ENCODE data around the gene STRIP2. TPM values are rescaled to one million over a fixed set of nuclear protein-coding genes. Genes with fewer than 3 reads are reported as not detected.

STRIP2 gene, protein sequence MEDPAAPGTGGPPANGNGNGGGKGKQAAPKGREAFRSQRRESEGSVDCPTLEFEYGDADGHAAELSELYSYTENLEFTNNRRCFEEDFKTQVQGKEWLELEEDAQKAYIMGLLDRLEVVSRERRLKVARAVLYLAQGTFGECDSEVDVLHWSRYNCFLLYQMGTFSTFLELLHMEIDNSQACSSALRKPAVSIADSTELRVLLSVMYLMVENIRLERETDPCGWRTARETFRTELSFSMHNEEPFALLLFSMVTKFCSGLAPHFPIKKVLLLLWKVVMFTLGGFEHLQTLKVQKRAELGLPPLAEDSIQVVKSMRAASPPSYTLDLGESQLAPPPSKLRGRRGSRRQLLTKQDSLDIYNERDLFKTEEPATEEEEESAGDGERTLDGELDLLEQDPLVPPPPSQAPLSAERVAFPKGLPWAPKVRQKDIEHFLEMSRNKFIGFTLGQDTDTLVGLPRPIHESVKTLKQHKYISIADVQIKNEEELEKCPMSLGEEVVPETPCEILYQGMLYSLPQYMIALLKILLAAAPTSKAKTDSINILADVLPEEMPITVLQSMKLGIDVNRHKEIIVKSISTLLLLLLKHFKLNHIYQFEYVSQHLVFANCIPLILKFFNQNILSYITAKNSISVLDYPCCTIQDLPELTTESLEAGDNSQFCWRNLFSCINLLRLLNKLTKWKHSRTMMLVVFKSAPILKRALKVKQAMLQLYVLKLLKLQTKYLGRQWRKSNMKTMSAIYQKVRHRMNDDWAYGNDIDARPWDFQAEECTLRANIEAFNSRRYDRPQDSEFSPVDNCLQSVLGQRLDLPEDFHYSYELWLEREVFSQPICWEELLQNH
- 4.1 TPM for total RNA-seq
- 0.44 TPM for polyA plus RNA-seq

DNA sequence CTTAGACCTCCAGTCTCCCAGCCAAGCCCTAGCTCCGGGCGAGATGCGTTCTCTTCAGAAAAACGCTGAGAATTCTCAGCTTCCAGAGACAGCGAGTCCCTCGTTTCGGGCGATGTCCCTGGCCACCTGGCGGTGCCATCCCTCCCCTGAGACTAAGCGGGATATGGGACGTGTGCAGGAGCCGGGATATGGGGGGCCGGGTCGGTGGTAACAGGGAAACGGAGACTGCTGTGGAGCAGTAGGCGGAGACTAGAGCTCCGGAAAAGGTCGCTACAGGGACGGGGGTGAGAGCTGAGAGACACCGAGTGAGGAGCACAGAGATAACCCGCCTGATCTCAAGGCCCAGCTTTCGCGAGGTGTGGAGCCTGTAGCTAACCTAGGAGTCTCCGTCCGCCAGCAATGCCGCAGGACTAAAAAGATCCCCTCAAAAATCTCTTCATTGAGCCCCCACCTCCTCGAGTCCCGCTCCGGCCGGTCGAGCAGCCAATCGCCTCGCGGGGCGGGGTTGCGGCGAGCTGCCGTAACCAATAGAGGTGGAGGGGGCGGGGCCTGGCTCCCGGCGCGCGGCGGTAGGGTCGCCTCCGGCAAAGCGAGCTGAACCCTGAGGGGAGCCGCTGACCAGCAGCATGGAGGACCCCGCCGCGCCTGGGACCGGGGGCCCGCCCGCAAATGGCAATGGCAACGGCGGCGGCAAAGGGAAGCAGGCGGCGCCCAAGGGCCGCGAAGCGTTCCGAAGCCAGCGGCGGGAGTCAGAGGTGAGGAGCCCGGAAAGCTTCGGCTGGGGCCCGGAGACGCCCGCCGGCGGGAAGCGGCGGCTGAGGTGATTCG, at the start of gene STRIP2:
Gene STRIP2 (plus strand): TSS at position 586 of the 828 bp plus-strand sequence. CDS start 41 bp downstream, at position 627.
- DNase-seq (ENCODE audit: extremely low spot score) = peak; percentile 37
- Histone ChIP-seq H3K36me3 (ENCODE audit: insufficient read depth) (no peaks in the 10 kb centered on the region), H3K4me1 (ENCODE audit: insufficient read depth) (no peaks in the 10 kb centered on the region), H3K27ac (ENCODE audit: low read depth) (no peak within 1 kb of the TSS), H3K4me3 (ENCODE audit: low read depth, low read length) (peak within 1 kb of the TSS; percentile 67)
- under 1% methylated on average over 75 of the region's 75 CpGs for WGBS

DNA sequence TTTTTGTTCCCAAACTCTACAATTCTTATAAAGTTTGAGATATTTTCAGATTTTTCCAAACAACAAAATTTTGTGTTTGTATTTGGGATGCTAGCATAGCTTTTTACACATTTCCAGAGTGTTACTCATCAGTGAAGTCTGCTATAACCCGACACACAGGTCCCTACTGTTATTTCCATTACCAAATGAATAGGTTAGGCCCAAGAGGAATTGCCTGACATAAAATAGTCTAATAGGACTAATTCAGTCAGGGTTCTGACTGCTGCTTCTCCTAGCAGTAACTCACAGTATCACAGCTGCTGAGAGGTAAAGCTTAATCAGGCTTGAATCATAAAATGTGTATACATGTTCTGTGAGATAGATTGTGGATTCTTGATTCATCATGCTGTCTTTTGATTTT, 49.1 kb upstream of the STRIP2 start:
- Histone ChIP-seq H3K4me3 (ENCODE audit: low read depth, low read length) (no peak overlapping the region), H3K27ac (ENCODE audit: low read depth) (no peak overlapping the region), H3K36me3 (ENCODE audit: insufficient read depth) (no peaks in the 10 kb centered on the region), H3K4me1 (ENCODE audit: insufficient read depth) (no peaks in the 10 kb centered on the region)
- DNase-seq (ENCODE audit: extremely low spot score) = no peak
- WGBS = 95% methylated on average over 1 of the region's 1 CpG

DNA sequence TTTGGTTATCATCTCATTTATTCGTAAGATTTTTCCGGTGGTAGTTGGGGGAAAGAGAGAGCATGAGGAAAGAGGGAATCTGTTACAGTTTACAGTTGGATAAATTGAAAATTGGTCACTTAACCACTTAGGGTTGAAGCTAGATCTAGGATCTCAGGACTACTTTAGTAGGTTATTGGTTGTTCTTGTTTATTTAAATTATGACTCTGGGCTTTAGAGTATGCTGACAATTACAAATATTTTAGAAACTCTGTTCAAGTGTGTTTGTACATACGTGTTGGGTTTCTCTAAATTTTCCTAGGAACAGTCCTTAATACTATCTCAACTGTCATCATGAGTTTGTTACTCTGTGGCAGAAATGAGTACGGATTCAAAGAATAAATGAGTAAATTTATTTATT, 48.6 kb upstream of the STRIP2 start:
- no peak overlapping the region for H3K4me3 ChIP-seq (ENCODE audit: low read depth, low read length)
- WGBS = 93% methylated on average over 4 of the region's 4 CpGs
- no peak overlapping the region for H3K27ac ChIP-seq (ENCODE audit: low read depth)
- no peak for DNase-seq (ENCODE audit: extremely low spot score)
- no peaks in the 10 kb centered on the region for H3K4me1 ChIP-seq (ENCODE audit: insufficient read depth)
- H3K36me3 ChIP-seq (ENCODE audit: insufficient read depth) = peaks cover 2% of the 10 kb centered on the region

DNA sequence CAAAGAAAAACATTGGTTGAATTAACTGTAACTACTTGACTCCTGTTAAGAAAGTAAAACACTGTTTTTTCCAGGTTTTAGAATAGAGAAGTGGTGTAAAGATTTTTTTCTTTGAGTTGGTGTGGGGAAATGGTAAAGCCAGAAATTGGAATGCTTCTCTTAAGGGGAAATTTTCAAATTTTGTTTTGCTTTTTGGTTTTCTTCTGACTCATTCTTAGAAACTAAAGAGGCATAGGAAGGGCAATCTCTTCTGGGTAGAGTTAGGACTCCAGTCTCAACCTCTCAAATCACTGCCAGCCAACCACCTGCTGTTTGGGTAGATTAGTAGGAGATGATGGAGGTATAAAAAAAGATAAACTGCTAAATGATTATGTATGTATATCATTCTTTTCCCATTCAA, 47.7 kb upstream of the STRIP2 start:
- no peak for DNase-seq (ENCODE audit: extremely low spot score)
- H3K36me3 ChIP-seq (ENCODE audit: insufficient read depth) = peaks cover 2% of the 10 kb centered on the region

DNA sequence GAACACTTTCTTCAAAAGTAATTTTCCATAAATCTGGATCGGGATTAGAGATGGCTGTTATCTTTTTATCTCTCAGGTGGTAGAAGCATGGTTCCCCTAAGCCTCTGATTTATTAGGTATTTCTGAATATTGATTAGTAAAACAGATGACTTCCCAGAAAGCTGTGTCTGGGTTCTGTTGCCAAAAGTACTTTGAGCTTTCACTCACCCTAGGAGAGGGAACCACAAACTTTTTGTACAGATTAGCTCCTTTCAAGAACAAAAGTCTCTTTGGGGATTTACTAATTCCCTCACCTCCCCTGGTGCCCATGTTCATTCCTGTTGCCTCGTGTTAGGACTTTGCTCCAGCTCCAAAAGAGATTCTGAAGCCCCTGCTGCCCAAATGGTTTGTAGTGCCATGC, 46.7 kb upstream of the STRIP2 start:
- DNase-seq (ENCODE audit: extremely low spot score) = no peak
- 87% methylated on average over 2 of the region's 2 CpGs for WGBS
- Histone ChIP-seq H3K36me3 (ENCODE audit: insufficient read depth) (peaks cover 4% of the 10 kb centered on the region), H3K4me1 (ENCODE audit: insufficient read depth) (no peaks in the 10 kb centered on the region), H3K4me3 (ENCODE audit: low read depth, low read length) (no peak overlapping the region), H3K27ac (ENCODE audit: low read depth) (no peak overlapping the region)

More for the DNA sequence above, 47.7 kb upstream of the STRIP2 start:
- H3K27ac ChIP-seq (ENCODE audit: low read depth) = no peak overlapping the region
- no peaks in the 10 kb centered on the region for H3K4me1 ChIP-seq (ENCODE audit: insufficient read depth)
- H3K4me3 ChIP-seq (ENCODE audit: low read depth, low read length) = no peak overlapping the region

DNA sequence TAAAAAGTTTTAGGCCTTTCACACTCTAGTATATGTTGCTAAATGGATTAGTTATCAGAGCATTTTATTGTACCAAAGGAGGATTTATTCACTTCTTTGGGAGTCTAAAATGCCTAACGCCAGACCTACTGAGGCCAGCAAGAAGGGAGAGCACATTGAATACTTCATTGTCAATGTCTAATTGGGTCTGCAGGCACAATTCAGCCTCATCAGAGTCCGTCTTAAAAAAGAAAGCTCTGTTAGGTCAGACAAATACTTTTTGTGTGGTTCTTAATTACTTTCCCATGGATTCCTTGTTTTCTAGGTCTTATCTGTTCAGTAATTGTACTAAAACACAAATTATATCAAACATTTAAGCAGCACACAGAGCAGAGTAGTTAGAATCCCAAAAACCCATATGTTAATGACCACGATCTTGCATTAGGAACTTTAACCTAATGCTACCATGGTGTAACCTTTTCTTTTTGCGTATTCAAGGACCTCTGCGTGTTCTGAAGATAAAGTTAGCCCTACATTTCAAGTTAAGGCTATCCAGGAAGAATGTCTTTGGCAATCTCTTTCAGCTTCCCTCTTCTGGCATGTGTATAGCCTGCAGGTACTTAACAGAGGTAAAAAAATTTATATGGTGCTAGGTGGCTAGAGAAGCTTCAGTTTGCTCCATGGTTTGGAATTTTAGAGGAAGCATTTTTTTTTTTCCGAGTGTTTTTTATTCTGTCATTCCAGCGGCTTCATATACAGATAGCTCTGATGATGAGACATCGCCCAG, 45.7 kb upstream of the STRIP2 start:
- Histone ChIP-seq H3K27ac (ENCODE audit: low read depth) (no peak overlapping the region), H3K4me3 (ENCODE audit: low read depth, low read length) (no peak overlapping the region), H3K4me1 (ENCODE audit: insufficient read depth) (no peaks in the 10 kb centered on the region), H3K36me3 (ENCODE audit: insufficient read depth) (peaks cover 4% of the 10 kb centered on the region)
- no peak for DNase-seq (ENCODE audit: extremely low spot score)
- WGBS = 89% methylated on average over 8 of the region's 8 CpGs

DNA sequence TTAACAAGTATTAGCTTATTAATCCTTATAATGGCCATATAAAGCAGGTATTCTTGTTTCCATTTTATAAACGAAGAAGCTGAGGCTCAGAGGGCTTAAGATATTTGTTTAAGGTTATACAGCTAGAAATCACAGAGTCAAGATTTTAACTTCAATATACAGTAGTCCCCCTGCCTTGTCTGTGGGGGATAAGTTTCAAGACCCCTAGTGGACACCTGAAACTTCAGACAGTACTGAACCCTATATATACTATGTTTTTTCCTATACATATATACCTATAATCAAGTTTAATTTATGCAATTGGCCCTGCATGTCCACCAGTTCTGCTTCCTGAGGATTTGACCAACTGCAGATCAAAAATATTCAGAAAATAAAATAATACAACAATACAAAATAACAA, 44.4 kb upstream of the STRIP2 start:
- H3K4me3 ChIP-seq (ENCODE audit: low read depth, low read length) = no peak overlapping the region
- H3K4me1 ChIP-seq (ENCODE audit: insufficient read depth) = no peaks in the 10 kb centered on the region
- WGBS = 67% methylated on average over 1 of the region's 1 CpG

DNA sequence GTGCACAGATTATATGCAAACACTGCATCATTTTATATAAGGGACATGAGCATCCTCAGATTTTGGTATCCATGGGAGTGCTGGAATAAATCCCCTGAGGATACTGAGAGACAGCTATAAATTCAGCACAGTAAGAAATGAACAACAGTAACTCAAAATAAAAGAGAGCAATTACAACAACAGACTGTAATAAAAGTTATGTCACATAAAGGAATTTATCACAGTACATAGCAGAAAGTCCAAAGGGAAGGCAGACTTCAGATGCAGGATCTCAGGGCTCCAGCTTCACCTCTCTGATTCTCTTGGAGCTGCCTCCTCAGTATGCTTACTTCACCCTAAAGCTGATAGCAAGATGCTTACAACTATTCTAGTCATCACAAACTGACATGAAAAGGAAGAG, 43.9 kb upstream of the STRIP2 start:
- no peak for DNase-seq (ENCODE audit: extremely low spot score)
- Histone ChIP-seq H3K4me1 (ENCODE audit: insufficient read depth) (no peaks in the 10 kb centered on the region), H3K27ac (ENCODE audit: low read depth) (no peak overlapping the region), H3K4me3 (ENCODE audit: low read depth, low read length) (no peak overlapping the region), H3K36me3 (ENCODE audit: insufficient read depth) (peaks cover 4% of the 10 kb centered on the region)

More for the DNA sequence above, 44.4 kb upstream of the STRIP2 start:
- peaks cover 4% of the 10 kb centered on the region for H3K36me3 ChIP-seq (ENCODE audit: insufficient read depth)
- H3K27ac ChIP-seq (ENCODE audit: low read depth) = no peak overlapping the region
- DNase-seq (ENCODE audit: extremely low spot score) = no peak

DNA sequence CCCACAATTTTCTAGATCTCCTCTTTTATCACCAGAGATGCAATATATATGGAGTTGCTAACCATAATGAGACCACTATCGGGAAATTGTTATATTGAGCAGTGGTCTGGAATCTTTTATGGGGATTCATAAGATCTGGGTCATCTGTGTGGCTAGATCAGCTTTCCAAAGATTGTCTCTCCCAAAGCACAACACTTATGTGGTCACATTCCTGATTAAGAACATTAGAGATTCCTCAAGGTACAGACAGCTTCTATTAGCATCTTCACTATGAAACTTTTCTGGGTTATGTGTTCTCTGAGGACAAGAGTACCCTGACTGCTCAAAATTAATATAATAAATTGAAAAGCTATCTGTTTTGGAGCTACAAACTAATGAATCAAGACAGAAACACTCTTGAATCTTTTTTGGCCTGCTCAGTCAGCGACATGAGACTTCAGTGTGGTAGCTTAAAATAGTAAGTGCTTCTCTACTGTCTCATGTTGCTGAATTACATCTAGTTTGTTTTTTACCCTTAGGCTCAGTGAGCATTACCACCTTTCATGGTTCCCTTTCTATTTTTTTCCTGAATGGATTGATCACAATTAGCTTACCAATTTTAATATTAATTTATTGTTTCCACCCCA, 42.6 kb upstream of the STRIP2 start:
- Histone ChIP-seq H3K36me3 (ENCODE audit: insufficient read depth) (peaks cover 4% of the 10 kb centered on the region), H3K4me1 (ENCODE audit: insufficient read depth) (no peaks in the 10 kb centered on the region), H3K4me3 (ENCODE audit: low read depth, low read length) (no peak overlapping the region), H3K27ac (ENCODE audit: low read depth) (no peak overlapping the region)
- no peak for DNase-seq (ENCODE audit: extremely low spot score)
- WGBS = 88% methylated on average over 2 of the region's 2 CpGs

DNA sequence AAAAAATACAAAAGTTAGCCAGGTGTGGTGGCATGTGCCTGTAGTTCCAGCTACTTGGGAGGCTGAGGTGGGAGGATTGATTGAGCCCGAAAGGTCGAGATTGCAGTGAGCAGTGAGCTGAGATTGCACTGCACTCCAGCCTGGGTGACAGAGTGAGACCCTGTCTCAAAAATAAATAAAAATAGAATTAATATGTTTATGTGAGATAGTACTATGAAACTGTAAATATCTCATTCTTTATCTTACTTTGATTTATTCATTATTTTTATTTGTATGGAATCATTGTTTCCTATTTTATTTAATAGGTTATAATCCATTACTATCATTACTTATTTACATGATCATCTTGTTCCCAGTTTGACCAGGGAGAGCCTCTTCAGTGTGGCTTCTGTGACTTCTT, 41.0 kb upstream of the STRIP2 start:
- Histone ChIP-seq H3K4me1 (ENCODE audit: insufficient read depth) (no peaks in the 10 kb centered on the region), H3K27ac (ENCODE audit: low read depth) (no peak overlapping the region), H3K4me3 (ENCODE audit: low read depth, low read length) (no peak overlapping the region), H3K36me3 (ENCODE audit: insufficient read depth) (peaks cover 4% of the 10 kb centered on the region)
- no peak for DNase-seq (ENCODE audit: extremely low spot score)
- WGBS = 98% methylated on average over 2 of the region's 2 CpGs

DNA sequence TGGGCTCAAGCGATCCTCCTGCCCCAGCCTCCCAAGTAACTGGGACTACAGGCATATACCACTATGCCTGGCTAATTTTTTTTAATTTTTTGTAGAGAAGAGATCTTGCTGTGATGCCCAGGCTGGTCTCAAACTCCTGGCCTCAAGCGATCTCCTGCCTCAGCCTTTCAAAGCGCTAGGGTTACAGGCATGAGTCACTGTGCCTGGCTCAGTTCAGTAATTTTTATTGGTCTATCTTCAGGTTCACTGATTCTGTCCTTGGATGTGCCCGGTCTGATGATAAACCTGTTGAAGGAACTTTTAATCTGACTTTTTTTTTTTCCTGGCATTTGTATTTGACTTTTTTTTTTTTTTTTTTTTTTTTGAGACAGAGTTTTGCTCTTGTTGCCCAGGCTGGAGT, 40.1 kb upstream of the STRIP2 start:
- Histone ChIP-seq H3K4me1 (ENCODE audit: insufficient read depth) (no peaks in the 10 kb centered on the region), H3K36me3 (ENCODE audit: insufficient read depth) (peaks cover 4% of the 10 kb centered on the region), H3K4me3 (ENCODE audit: low read depth, low read length) (no peak overlapping the region), H3K27ac (ENCODE audit: low read depth) (no peak overlapping the region)
- DNase-seq (ENCODE audit: extremely low spot score) = no peak
- WGBS = 92% methylated on average over 4 of the region's 4 CpGs

DNA sequence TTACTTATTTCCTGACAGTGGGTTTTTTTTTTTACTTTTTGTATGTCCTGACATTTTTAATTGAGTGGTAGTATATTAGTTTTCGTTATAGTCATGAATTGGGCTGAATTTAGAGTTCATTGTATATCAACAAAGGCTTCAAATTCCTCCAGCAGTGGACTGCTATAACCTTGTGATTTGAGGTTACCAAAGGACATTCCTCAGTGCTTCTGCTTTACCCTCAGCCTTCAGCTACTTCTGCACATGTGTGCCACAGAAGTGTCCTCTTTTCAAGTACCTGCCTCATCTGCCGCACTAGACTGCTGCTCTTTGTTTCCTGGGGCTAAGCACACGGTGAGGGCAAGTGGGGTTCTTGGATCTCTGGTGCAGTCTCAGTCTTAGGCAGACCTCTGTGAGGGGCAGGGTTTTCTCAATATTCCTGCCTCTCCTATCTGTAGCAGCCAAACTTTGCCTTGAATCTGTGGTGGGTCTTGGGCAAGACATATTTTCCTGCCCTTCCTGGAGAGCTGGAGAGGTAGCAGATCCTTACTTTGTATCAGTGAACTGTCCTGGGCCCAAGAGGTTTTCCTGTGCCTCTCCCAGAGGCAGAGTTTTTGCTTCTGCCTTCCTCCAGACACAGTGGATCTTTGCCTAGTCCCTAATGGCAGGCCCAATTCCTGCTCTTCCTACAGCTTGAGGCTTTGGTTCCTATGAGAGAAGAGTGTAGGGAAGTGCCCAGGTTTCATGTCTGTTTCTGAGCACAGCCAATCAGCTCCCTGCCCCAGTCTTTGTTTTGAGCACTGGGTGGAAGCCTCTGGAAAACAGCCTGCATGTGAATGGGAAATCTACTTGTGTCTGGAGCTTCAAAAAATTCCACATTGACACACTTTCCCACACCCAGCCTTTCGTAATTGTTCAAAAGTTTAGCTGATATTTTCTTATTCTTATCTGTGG, 39.0 kb upstream of the STRIP2 start:
- no peak for DNase-seq (ENCODE audit: extremely low spot score)
- H3K27ac ChIP-seq (ENCODE audit: low read depth) = no peak overlapping the region
- H3K4me1 ChIP-seq (ENCODE audit: insufficient read depth) = no peaks in the 10 kb centered on the region
- no peak overlapping the region for H3K4me3 ChIP-seq (ENCODE audit: low read depth, low read length)
- peaks cover 4% of the 10 kb centered on the region for H3K36me3 ChIP-seq (ENCODE audit: insufficient read depth)
- WGBS = 87% methylated on average over 4 of the region's 4 CpGs
